Inferior parietal cortex (tissue), 1 donor: ENCODE measurements around the gene TMEM91.
A peak's percentile ranks its signal among the peaks of the same experiment; 100 is the strongest.
"Not testable (repeated sequence)": the region's sequence is repeated elsewhere in the genome, so short reads cannot be mapped to it uniquely, and the experiment has no call there.

Source experiments
- DNase-seq: peaks from one replicate; pipeline ENCODE4 v3.0.0-alpha.2; 2016; ENCODE audit errors: extremely low spot score

TMEM91 gene

DNA sequence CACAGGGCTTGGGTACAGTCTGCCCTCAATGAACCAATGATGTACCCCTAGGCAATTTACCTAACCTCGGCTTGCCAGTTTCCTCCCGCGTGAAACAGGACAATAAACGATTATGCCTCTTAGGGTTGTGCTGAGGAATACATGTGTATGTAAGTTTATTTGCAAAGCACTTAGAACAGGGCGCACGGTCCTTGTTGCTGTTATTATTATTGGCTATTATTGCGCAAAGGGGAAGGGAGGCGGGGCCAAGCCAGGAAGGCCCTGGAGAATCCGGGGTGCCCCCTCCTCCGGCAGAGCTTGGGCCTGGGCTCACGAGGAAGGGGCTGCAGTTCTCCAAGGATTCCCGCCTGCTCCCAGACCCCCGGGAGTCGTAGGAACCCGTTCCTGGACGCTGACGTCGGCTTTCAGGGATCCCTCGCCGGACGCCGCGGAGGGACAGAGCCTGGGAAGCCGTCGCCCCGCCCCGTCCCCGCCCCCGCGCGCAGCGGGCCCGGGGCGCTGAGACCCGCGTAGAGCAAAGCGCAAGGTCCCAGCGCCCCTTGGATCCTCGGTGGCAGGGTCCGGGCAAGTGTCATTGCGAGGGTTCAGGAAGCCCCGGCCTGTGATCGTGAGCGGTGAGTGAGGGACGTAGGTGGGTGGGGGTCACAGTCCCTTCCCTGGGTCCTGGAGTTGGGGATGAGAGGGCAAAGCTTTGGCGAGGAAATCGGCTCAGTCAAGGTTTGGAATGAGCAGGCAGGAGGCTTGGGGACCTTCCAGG lies at the start of gene TMEM91:
Gene TMEM91, plus strand, starts transcription at position 293 of the 757 bp plus-strand sequence. CDS start 1,777 bp downstream, outside the sequence.
- no peak for DNase-seq

DNA sequence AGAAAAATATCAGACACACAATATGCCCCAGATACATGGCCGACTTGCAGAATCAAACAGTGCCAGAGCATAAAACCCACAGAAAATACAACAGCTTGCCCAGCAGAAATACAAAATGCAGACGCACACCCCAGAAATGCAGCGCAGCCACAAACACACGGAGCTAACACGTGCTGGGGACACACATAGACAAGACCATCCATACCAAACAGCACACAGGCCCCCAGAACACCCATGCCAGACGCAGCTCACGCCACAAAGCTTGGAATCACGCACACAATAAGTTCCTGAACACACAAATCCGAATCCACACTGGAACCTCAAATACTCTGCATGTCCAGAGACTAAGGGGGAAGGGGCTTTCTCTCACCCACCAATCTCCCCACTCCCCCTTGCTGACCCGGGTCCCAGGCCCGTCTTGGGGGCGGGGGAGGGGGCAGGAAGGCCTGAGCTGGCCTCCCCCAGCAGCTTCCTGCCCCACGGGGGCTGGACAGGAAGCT lies 49.2 kb upstream of the TMEM91 start:
- no peak for DNase-seq

DNA sequence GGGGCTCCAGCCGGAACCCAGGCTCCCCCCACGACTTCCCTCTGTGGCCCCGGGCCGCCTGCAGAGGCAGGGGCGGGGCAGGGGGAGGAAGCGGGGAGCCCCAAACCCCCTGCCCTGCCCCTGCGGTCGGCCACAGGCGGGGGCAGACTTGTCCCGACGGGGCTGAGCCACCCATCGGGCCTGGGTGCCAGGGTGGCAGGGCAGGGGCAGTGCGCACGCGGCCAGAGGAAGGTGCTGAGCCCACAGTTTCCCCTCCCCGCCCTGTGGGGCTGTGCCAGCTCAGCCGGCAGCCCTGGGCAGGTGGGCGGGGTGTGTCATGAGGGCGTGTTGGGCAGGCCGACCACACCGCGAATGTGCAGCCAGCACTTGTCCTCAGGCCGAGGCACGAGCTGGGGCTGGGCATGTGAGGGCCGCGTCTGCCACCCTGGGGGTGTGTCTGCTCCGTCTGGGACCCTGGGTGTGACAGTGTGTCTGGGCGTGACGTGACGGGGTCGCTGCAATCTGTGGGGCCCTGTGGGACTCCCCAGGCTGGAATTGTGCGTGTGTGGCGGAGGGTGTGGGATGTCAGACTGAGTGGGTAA lies 48.7 kb upstream of the TMEM91 start:
- no peak for DNase-seq

DNA sequence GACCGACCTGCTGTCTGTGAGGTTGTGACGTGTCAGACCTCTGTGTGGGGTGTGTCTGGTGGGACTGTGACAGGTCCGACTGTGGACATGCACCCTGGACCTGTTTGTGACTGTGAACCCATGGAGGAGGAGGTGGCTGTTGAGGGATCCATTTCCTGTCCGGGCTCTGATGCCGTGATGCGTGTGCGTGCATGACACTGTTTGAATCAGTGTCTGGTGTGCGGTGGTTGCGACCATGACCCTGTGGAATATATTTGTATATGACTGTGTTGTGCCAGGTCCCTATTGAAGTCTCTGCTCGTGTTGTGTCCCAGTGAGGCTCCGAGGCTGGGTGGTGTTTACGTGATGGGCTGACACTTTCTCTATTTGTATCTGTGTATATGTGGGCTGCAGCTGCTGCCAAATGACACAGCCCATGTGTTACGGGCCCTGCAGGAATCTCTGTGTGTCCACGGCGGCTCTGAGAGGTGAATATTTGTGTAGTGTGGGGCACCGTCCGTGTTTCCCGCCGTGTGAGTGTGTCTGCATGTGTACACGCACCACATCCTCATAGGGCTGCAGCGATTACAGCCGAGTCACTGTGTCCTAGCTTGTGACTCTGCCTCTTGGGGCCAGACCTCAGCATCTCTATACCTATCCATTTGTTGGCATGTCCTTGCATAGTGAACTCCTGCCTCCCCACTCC lies 48.0 kb upstream of the TMEM91 start:
- no peak for DNase-seq

DNA sequence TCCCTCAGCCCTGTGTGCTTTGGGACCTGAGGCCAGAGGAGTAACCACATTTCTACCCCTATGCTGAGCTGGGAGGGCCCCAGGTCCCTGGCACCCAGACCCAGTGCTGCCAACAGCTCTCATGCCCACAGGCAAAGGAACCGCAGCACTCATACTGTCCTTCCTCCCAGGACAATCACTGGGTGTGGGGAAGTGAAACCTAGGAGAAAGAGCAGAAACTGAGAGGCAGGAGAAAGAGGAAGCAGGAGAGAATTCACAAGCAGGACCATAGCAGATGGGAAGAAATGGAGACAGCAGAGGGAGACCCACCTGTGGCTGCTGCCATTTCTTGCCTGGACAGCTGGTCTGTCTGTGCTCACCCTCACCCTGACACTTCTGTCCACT lies 47.5 kb upstream of the TMEM91 start:
- no peak for DNase-seq

DNA sequence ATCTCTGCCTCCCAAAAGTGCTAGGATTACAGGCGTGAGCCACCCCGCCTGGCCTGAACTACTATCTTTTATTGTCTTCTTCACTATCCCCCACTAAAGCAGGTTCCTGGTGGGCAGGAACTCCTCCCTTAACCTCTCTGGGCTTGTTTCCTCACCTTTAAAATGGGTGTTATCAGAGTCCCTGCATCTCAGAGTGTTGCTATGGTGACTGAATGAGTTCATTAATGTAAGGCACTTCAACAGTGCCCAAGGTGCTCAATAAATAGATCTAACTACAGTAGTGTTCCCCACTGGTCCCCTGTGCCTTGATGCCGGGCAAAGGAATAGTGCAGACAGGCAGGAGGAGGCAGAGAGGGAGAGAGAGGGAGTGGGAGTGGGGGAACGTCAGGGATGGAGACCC lies 45.9 kb upstream of the TMEM91 start:
- no peak for DNase-seq

DNA sequence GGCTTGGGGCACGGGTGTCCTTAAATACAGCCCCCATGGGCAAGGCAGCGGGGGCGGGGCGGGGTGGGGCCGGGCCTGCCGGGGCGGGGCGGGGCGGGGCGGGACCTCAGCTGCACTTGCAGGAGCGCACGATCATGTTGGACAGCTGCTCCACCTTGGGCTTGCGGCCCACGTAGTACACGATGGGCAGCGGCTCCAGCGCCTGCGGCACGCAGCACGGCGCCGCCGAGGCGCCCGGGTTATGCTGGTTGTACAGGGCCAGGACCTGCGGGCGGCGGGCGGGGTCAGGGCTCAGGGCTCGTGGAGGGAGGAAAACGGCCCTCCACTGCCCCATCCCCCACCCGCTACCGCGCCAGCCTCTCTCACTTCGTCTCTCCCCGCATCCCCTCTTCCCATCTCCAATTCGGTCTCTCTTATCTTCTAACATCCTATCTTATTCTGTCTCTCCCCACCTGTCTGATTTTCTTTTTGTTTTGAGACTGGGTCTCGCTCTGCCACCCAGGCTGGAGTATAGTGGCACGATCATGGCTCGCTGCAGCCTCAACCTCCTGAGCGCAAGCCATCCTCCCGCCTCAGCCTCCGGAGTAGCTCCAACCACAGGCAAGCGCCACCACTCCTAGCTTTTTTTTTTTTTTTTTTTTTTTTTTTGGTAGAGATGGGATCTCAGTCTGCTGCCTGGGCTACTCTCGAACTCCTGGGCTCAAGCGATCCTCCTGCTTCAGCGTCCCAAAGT lies 45.2 kb upstream of the TMEM91 start:
- DNase-seq, result no peak

DNA sequence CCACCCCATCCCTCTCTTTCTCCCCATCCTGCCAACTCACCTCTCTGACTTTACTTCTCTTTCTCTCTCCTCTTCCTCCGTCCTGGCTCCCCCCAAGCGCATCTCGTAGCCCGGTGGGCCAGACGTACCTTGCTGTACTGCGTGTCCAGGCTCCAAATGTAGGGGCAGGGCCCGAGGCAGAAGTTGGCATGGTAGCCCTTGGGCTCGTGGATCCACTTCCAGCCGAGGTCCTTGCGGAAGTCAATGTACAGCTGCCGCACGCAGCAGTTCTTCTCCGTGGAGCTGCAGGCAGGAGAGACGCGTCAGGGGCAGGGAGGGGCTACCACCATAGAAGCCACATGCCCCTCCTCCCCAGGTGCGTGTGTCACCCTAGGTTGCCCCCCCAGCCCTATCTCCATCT lies 44.3 kb upstream of the TMEM91 start:
- DNase-seq, result no peak

DNA sequence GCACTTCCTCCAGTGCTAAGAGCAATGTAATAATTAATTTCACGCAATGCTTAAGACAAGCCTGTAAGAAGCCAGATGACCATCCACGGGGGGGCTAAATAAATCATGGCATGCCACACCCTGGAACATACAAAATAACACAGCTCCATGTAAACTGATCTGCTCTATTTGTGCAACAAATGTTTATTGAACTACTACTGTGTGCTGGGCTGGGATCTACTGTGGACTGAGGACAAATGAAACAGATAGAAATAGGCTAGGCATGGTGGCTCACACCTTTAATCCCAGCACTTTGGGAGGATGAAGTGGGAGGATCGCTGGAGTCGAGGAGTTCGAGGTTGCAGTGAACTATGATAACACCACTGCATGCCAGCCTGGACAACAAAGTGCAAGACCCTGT lies 43.9 kb upstream of the TMEM91 start:
- DNase-seq, result no peak

DNA sequence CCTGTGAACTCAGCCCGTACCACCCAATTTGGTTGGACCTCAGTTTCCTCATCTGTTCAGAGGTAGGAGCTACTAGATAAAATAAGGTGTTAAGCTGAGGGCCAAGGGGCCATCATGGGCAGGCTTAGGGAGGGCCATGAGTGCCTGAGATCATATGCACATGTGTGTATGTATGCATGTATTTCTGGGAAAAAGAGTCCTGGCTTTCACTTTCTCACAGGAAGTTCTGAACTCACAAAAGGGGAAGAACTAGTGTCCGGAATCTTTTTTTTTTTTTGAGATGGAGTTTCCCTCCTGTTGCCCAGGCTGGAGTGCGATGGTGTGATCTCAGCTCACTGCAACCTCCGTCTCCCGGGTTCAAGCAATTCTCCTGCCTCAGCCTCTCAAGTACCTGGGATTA lies 41.5 kb upstream of the TMEM91 start:
- DNase-seq, result no peak

DNA sequence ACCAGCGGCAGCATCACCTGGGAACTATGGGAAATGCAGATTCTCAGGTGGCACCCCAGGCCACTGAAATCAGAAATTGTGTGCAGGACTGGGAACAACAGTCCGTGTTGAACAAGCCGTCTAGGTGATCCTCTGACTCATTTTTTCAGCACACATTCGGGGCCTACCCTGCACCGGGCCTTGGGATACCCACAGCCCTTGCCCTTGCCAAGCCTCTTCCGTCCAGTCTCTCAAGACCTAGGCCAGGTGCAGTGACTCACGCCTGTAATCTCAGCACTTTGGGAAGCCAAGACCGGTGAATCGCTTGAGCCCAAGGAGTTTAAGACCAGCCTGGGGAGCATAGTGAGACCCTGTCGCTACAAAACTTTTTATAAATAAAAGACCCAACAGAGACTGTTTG lies 40.9 kb upstream of the TMEM91 start:
- DNase-seq, result no peak

DNA sequence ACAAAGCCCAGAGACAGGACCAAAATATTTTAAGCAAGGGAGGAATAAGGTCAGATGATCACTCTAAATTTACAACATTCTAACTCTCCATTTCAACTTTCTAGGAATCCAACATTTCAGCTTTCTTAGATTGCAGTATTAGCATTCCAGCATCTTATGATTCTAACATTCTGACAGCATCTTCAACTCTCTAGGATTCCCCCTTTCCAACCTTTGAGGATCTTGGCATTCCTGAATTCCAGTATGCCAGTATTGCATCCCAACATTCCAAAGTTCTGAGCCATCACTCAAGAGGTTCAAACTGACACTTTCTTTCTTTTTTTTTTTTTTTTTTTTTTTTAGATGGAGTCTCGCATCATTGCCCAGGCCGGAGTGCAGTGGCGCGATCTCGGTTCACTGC lies 36.4 kb upstream of the TMEM91 start:
- no peak for DNase-seq

DNA sequence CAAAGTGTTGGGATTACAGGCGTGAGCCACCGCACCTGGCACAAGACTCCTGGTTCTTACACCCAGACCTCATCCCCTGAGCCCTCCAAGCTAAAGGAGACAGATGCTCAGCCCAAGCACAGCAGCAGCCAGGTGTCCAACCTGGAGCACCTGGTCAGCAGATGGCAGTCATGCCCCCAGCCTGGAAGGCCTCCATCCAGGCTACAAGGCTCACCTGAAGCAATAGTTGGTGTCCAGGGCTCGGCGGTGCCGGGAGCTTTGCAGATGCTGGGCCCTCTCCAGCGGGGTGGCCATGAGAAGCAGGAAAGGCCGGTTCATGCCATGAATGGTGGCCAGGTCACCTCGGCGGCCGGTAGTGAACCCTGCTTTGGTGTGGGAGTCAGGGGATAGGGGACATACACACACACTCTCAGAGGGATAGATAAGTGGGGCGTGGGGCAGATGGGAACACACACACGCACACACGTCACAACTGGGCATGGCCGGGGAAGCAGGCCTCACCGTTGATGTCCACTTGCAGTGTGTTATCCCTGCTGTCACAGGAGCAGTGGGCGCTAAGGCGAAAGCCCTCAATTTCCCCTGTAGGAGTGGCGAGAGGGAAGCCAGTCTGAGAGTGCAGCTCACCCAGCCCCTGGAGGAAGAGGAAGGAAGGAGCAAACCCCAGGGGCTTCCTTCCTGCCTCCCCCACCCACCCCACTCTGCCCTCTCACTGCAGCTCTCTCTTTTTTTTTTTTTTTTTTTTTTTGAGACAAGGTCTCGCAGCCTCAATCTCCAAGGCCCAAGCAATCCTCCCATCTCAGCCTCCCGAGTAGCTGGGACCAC lies 34.5 kb upstream of the TMEM91 start:
- no peak for DNase-seq

DNA sequence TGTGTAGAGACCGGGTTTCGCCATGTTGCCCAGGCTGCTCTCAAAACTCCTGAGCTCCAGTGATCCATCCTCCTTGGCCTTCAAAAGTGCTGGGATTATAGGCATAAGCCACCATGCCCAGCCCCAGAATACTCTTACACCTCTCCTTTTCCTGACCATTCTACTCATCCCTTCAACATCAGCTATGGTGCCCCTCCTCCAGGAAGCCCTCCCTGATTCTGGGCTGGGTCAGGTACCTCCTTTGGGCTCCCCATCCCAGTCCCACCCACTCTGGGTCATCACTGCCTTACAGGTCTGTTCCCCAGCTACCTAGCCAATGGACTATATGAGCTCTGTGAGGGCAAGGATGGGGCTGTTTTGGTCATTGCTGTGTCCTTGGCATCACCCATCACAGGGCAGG lies 32.2 kb upstream of the TMEM91 start:
- DNase-seq, result no peak

DNA sequence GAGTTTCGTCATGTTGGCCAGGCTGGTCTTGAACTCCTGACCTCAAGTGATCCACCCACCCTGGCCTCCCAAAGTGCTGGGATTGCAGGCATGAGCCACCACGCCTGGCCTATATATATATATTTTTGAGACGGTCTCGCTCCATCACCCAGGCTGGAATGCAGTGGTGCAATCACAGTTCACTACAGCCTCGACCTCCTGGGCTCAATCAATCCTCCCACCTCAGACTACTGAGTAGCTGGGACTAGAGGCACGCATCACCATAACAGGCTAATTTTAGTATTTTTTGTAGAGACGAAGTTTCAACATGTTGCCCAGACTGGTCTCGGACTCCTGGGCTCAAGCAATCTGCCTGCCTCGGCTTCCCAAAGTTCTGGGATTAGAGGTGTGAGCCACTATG lies 29.4 kb upstream of the TMEM91 start:
- DNase-seq, result not testable (repeated sequence)

DNA sequence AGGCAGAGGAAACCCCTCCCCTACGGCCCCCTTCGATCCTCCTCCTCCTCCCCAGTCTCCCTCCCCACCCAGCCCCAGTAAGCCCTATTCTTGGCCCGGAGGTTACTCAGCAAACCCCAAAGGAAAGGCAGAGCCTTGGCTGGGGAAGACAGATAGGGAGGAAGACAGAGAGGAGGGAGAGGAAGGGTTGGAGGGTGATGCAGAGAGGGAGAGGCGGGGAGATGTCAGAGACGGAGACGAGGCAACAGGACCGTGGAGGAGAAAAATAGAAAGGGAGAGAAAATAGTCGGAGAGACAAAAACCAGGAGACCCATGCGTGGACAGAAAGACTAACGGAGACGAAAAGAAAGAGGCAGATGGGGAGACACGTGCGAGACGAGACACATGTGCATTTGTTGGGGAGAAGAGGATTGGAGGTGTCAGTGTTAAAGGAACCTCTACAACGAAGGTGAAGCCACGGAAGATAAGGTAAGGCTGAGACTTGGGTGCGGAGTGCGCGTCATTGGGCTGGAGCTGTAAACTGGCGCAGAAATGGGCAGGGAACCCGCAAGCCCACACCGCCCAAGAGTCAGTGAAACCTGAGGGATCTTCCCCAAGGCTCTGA lies 25.5 kb upstream of the TMEM91 start:
- DNase-seq, result no peak

DNA sequence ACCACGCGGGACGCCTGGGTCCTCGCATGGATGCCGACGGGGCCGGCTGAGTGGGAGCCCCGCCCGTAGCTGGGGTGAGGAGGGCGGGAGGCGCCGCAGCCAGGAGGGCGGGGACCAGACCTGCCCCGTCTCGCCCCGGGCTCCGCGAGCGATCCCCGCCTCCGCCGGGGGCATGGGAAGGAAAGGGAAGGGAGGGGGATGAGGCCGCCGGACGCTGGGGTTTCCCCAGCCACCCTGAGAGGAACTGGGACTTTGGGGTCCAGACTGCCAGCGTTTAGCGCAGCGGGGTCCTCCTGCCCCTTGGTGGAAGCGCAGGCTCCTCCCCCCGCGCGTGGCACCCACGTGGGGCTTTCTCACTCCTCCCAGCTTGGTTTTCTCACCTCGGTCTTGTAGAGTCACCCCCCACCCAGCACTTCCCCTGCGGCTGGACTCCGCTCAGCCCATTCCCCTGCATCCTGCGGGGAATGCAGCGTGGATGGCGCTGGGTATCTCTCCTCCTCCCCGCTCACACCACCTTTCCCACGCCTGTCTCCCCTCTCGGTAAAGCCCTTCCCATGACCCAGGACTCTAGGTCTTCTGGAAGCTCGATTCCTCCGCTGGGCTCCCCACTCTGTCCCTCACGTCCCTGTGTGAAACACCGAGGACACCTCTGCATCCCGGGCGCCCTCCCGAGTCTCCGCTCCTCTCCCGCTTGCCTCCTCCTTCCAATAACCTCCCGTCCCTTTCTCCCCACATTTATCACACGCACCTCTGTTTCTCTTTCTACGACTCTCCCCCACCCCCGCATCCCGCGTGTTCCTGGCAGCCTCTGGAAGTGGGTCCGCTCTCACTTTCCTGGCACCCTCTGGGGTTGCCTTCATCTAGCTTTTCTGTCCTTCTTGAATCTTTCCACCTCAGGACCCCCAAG lies 24.7 kb upstream of the TMEM91 start:
- DNase-seq, result no peak

DNA sequence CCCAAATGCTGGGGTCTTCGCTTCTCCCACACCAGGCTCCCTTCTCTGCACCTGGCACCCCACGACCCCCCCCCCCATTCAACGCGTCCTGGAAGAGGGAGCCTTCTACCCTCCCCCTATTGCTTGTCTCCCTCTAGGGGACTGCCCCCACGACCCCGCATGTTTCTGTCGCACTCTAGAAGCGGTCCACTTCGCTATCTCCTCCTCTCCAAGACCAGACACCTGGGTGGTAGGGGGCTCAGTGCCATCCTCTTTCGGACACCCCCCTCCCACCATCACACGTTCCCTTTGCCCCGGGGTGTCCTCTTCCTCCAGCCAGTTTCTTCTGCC lies 24.1 kb upstream of the TMEM91 start:
- DNase-seq, result no peak

DNA sequence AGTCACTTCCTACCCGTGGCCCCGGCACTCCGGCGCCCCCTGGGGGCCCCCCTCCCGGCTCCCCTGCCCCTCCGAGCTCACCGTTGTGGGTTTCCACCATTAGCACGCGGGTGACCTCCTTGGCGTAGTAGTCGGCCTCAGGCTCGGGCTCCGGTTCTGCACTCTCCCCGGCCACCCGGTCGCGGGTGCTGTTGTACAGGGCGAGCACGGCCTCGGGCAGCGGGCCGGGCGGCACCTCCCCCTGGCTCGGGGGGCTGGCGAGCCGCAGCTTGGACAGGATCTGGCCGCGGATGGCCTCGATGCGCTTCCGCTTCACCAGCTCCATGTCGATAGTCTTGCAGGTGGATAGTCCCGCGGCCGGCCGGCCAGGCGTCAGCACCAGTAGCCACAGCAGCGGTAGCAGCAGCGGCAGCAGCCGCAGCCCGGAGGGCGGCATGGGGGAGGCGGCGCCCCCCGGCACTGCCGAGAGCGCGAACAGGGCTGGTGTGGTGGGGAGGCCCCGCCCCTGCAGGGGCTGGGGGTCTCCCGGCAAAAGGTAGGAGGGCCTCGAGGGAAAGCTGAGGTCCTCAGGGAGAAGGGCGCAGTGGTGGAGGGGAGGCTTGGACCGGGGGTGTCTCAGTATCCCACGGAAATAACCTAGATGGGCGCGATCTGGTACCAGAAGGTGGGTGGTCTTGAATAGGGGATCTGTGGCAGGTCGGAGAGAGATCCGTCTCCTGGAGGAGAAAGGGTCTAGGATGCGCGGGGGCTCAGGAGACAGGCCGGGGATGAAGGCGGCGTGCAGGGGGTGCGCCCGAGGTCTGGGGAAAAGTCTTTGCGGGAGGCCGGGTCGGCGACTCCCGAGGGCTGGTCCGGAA lies 23.5 kb upstream of the TMEM91 start:
- DNase-seq, result peak; percentile 5
